Measurements from ENCODE around the gene AGL.

- no peak for TF ChIP-seq NCOA5 (CRISPR knock-in tag; IDR thresholded peaks at IDR 0.05)
- TF ChIP-seq EZH2 (conservative IDR thresholded peaks at IDR 0.05; ENCODE audit: low read depth, low read length), result no peak
- TF ChIP-seq, protein P1, sequence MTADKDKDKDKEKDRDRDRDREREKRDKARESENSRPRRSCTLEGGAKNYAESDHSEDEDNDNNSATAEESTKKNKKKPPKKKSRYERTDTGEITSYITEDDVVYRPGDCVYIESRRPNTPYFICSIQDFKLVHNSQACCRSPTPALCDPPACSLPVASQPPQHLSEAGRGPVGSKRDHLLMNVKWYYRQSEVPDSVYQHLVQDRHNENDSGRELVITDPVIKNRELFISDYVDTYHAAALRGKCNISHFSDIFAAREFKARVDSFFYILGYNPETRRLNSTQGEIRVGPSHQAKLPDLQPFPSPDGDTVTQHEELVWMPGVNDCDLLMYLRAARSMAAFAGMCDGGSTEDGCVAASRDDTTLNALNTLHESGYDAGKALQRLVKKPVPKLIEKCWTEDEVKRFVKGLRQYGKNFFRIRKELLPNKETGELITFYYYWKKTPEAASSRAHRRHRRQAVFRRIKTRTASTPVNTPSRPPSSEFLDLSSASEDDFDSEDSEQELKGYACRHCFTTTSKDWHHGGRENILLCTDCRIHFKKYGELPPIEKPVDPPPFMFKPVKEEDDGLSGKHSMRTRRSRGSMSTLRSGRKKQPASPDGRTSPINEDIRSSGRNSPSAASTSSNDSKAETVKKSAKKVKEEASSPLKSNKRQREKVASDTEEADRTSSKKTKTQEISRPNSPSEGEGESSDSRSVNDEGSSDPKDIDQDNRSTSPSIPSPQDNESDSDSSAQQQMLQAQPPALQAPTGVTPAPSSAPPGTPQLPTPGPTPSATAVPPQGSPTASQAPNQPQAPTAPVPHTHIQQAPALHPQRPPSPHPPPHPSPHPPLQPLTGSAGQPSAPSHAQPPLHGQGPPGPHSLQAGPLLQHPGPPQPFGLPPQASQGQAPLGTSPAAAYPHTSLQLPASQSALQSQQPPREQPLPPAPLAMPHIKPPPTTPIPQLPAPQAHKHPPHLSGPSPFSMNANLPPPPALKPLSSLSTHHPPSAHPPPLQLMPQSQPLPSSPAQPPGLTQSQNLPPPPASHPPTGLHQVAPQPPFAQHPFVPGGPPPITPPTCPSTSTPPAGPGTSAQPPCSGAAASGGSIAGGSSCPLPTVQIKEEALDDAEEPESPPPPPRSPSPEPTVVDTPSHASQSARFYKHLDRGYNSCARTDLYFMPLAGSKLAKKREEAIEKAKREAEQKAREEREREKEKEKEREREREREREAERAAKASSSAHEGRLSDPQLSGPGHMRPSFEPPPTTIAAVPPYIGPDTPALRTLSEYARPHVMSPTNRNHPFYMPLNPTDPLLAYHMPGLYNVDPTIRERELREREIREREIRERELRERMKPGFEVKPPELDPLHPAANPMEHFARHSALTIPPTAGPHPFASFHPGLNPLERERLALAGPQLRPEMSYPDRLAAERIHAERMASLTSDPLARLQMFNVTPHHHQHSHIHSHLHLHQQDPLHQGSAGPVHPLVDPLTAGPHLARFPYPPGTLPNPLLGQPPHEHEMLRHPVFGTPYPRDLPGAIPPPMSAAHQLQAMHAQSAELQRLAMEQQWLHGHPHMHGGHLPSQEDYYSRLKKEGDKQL (CRISPR knock-in tag; IDR thresholded peaks at IDR 0.05; ENCODE audit: low read depth), result no peak
- TF ChIP-seq, protein P2, sequence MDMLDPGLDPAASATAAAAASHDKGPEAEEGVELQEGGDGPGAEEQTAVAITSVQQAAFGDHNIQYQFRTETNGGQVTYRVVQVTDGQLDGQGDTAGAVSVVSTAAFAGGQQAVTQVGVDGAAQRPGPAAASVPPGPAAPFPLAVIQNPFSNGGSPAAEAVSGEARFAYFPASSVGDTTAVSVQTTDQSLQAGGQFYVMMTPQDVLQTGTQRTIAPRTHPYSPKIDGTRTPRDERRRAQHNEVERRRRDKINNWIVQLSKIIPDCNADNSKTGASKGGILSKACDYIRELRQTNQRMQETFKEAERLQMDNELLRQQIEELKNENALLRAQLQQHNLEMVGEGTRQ (IDR thresholded peaks at IDR 0.05; ENCODE audit: low read depth, low read length), result no peak
- TF ChIP-seq, protein P2 (CRISPR knock-in tag; IDR thresholded peaks at IDR 0.05; ENCODE audit: borderline replicate concordance), result no peak
- TF ChIP-seq, protein P3, sequence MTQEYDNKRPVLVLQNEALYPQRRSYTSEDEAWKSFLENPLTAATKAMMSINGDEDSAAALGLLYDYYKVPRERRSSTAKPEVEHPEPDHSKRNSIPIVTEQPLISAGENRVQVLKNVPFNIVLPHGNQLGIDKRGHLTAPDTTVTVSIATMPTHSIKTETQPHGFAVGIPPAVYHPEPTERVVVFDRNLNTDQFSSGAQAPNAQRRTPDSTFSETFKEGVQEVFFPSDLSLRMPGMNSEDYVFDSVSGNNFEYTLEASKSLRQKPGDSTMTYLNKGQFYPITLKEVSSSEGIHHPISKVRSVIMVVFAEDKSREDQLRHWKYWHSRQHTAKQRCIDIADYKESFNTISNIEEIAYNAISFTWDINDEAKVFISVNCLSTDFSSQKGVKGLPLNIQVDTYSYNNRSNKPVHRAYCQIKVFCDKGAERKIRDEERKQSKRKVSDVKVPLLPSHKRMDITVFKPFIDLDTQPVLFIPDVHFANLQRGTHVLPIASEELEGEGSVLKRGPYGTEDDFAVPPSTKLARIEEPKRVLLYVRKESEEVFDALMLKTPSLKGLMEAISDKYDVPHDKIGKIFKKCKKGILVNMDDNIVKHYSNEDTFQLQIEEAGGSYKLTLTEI (CRISPR knock-in tag; conservative IDR thresholded peaks at IDR 0.05), result no peak
- TF ChIP-seq ZFP62 (CRISPR knock-in tag; IDR thresholded peaks at IDR 0.05), result no peak
- no peak for TF ChIP-seq POLR2A (IDR thresholded peaks at IDR 0.05; ENCODE audit: insufficient read depth in 1 of 2, low read depth in 2 of 2, low read length in 2 of 2)
- TF ChIP-seq ZNF282 (IDR thresholded peaks at IDR 0.05; ENCODE audit: partially characterized antibody), result no peak
Observed at GRCh38 chr1:99887890-99888289, 37.7 kb downstream of the AGL start.

Data from HepG2 (cell line).